ENCODE data around the gene C1orf232.

DNA sequence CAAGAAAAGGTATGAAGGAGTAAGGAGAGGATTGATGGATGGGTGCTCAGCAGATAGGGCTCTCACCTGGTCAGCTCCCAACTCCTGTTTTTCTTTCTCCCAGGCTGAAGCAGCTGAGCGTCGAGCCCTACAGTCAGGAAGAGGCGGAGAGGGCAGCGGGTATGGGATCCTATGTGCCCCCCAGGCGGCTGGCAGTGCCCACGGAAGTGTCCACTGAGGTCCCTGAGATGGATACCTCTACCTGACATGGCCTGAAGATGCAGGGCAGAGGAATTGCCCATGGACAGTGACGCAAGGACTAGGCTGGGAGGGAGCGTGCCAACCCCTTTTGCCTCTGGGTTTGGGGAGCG lies 1.7 kb upstream of the C1orf232 start:
- TF ChIP-seq, protein P1, sequence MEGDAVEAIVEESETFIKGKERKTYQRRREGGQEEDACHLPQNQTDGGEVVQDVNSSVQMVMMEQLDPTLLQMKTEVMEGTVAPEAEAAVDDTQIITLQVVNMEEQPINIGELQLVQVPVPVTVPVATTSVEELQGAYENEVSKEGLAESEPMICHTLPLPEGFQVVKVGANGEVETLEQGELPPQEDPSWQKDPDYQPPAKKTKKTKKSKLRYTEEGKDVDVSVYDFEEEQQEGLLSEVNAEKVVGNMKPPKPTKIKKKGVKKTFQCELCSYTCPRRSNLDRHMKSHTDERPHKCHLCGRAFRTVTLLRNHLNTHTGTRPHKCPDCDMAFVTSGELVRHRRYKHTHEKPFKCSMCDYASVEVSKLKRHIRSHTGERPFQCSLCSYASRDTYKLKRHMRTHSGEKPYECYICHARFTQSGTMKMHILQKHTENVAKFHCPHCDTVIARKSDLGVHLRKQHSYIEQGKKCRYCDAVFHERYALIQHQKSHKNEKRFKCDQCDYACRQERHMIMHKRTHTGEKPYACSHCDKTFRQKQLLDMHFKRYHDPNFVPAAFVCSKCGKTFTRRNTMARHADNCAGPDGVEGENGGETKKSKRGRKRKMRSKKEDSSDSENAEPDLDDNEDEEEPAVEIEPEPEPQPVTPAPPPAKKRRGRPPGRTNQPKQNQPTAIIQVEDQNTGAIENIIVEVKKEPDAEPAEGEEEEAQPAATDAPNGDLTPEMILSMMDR (IDR thresholded peaks at IDR 0.05) = no peak
- TF ChIP-seq POLR2A (IDR thresholded peaks at IDR 0.05) = no peak

Data from uterus (tissue), 2 donors.